ENCODE results near the gene BLTP2.
"Not testable (repeated sequence)": the region's sequence is repeated elsewhere in the genome, so short reads cannot be mapped to it uniquely, and the experiment has no call there.

BLTP2 gene

GRCh38 chr17:28644787-28645575 is at the start of gene BLTP2:
Gene BLTP2, minus strand, starts transcription at chr17:28645158. Its CDS starts 102 bp downstream, at chr17:28645056.
- peak; percentile 95 for DNase-seq (ENCODE audit: low read depth)

GRCh38 chr17:28693869-28694268 is 48.9 kb upstream of the BLTP2 start:
- DNase-seq (ENCODE audit: low read depth), result no peak

- DNase-seq (ENCODE audit: low read depth), result no peak
Measured at GRCh38 chr17:28689011-28689410, 44.1 kb upstream of the BLTP2 start.

- DNase-seq (ENCODE audit: low read depth), result no peak
Measured at GRCh38 chr17:28688481-28688880, 43.5 kb upstream of the BLTP2 start.

GRCh38 chr17:28686296-28686695 is 41.3 kb upstream of the BLTP2 start:
- DNase-seq (ENCODE audit: low read depth), result no peak

GRCh38 chr17:28685366-28685765 is 40.4 kb upstream of the BLTP2 start:
- DNase-seq (ENCODE audit: low read depth), result no peak

GRCh38 chr17:28684963-28685362 is 40.0 kb upstream of the BLTP2 start:
- no peak for DNase-seq (ENCODE audit: low read depth)

GRCh38 chr17:28682655-28683054 is 37.7 kb upstream of the BLTP2 start:
- no peak for DNase-seq (ENCODE audit: low read depth)

- no peak for DNase-seq (ENCODE audit: low read depth)
Measured at GRCh38 chr17:28675980-28676379, 31.0 kb upstream of the BLTP2 start.

- no peak for DNase-seq (ENCODE audit: low read depth)
Measured at GRCh38 chr17:28675490-28675889, 30.5 kb upstream of the BLTP2 start.

GRCh38 chr17:28669918-28670317 is 25.0 kb upstream of the BLTP2 start:
- DNase-seq (ENCODE audit: low read depth), result no peak

GRCh38 chr17:28667870-28668269 is 22.9 kb upstream of the BLTP2 start:
- no peak for DNase-seq (ENCODE audit: low read depth)

GRCh38 chr17:28665994-28666393 is 21.0 kb upstream of the BLTP2 start:
- DNase-seq (ENCODE audit: low read depth), result no peak

GRCh38 chr17:28663723-28664122 is 18.8 kb upstream of the BLTP2 start:
- DNase-seq (ENCODE audit: low read depth), result no peak

GRCh38 chr17:28662527-28662829 is 17.5 kb upstream of the BLTP2 start:
- no peak for DNase-seq (ENCODE audit: low read depth)

GRCh38 chr17:28661635-28662526 is 16.9 kb upstream of the BLTP2 start, which contains the start of the genes SDF2 and SUPT6H:
Gene SDF2, minus strand, starts transcription at chr17:28661906. Its CDS starts 30 bp downstream, at chr17:28661876.
Gene SUPT6H, plus strand, starts transcription at chr17:28662205. Its CDS starts 11,197 bp downstream, at chr17:28673402.
- DNase-seq (ENCODE audit: low read depth), result peak; percentile 92

GRCh38 chr17:28659497-28659881 is 14.5 kb upstream of the BLTP2 start:
- not testable (repeated sequence) for DNase-seq (ENCODE audit: low read depth)

- DNase-seq (ENCODE audit: low read depth), result not testable (repeated sequence)
Measured at GRCh38 chr17:28658766-28659496, 14.0 kb upstream of the BLTP2 start.

- not testable (repeated sequence) for DNase-seq (ENCODE audit: low read depth)
Measured at GRCh38 chr17:28658342-28658741, 13.4 kb upstream of the BLTP2 start.

- DNase-seq (ENCODE audit: low read depth), result no peak
Measured at GRCh38 chr17:28657756-28658155, 12.8 kb upstream of the BLTP2 start.

GRCh38 chr17:28655160-28655559 is 10.2 kb upstream of the BLTP2 start:
- DNase-seq (ENCODE audit: low read depth), result no peak

- no peak for DNase-seq (ENCODE audit: low read depth)
Measured at GRCh38 chr17:28648698-28649097, 3.7 kb upstream of the BLTP2 start.
